HG02870 (cell line): ENCODE measurements around the gene NSD1.
A peak's percentile ranks its signal among the peaks of the same experiment; 100 is the strongest.

Source experiments
- ATAC-seq: cut with Tn5 transposase; IDR thresholded peaks from one replicate; pipeline ENCODE4 v1.9.1; 2021; ENCODE audit warnings: mild to moderate bottlenecking, moderate library complexity; ENCODE audit not compliant: unreplicated experiment

The NSD1 gene

DNA sequence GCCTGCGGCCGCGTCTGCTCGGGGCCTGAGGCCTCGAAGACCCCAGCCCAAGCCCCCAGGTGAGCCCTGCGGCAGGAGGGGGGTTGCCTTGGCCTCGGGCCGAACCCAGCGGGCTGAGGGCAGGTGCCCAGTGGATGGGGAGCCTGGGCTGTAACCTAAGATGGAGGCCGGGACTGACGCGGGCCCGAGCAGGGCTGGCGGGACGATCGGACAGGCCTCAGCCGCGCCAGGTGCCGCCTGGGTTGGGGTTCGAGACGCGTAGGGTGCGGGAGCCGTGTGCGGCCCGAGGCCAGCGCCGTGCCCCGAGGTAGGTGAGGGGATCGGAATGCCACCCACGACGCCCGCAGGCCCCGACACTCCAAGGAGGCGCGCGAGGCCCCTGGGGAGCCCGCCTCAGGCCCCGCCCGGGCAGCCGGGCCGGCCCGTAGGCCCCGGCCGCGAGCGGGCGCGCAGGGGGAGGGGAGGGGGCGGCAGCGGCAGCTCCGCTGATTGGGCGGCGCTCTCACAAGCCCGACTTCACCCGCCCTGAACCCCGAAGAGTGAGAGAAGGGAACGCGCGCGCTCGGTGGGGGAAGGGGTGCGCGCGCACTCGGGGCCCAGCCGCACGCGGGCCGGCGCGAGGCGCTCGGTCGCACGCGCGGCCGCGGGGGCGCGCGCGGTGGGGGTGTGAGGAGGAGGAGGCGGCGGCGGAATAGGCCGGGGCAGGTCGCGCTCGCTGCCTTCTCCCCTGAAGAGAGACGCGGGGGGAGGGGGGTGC lies at the start of gene NSD1:
Gene NSD1 (plus strand): TSS at position 678 of the 757 bp plus-strand sequence. CDS start 1,331 bp downstream, outside the sequence.
- peak; percentile 69 for ATAC-seq

DNA sequence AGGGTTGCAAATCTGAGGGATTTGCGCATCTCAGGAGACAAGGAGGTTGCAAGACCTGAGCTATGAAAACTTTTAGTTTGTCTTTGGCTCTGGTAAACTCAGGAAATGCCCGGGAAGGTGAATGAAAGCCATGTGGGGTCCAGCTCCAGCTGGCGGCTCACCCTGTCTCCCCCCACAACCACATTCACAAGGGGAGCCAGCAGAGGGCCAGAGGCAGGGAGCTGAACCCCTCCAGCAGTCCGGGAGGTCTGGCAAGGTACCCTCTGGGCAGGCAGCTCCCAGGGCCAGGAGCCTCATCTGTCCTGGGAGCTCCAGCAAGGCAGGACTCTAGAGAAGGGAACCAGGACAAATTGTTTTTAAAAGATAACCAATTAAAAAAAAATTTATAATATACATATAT lies 49.4 kb upstream of the NSD1 start:
- no peak for ATAC-seq

- ATAC-seq: no peak
These were observed 47.5 kb upstream of the NSD1 start for GRCh38 chr5:177085985-177086653.

DNA sequence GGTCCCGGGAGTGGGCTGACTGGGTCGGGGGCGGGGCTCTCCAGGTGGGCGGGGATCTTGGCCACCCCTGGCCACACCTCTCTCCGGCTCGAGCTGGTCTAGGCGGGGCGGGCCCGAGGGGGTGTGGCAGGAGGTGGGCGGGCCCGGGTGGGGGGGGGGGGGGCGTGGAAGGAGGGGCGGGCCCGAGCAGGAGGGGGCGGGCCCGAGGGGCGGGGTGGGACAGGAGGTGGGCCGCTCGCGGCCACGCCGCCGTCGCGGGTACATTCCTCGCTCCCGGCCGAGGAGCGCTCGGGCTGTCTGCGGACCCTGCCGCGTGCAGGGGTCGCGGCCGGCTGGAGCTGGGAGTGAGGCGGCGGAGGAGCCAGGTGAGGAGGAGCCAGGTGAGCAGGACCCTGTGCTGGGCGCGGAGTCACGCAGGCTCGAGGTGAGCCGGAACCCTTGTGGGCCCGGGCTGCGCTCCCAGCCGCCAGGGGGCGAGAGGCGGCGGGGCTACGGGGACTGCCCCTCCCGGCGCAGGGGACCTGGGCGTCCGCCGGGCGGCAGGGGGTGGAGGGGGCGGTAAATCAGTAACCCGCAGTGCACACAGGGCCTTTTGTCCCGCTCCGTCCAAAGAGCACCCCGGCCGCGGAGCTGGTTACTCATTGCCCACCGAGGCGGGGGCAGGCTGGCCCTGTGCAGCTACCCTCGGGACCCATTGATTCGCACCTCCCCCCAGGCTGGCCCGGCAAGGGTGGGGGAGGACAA lies 46.7 kb upstream of the NSD1 start, which contains the start of gene FGFR4:
Gene FGFR4 (plus strand): TSS at position 262 of the 744 bp plus-strand sequence. CDS start 2,688 bp downstream, outside the sequence.
- peak; percentile 56 for ATAC-seq

GRCh38 chr5:177087398-177088005 lies 46.1 kb upstream of the NSD1 start:
- no peak for ATAC-seq

- no peak for ATAC-seq
These were observed 44.4 kb upstream of the NSD1 start for GRCh38 chr5:177089127-177089526.

DNA sequence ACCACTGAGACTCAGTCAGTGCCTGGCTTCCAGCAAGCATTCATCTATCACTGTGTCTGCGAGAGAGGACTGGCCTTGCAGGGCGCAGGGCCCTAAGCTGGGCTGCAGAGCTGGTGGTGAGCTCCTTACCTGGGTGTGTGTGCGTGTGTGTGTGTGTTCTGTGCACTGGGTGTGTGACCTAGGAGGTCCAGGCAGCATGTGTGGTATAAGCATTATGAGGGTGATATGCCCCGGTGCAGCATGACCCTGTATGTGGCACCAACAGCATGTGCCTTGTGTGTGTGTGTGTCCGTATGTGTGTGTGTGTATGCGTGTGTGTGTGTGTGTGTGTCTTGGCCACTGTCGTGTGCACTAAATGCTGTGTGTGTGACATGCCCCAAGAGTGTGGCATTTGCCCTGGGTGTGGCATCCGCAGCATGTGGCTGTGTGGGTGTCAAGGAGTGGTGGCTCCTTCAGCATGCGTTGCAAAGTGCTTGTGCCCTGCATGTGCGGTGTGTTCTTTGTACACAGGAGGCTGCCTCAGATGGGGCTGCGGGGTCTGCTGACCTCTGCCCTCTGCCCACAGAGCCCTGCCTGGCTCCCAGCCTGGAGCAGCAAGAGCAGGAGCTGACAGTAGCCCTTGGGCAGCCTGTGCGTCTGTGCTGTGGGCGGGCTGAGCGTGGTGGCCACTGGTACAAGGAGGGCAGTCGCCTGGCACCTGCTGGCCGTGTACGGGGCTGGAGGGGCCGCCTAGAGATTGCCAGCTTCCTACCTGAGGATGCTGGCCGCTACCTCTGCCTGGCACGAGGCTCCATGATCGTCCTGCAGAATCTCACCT lies 43.5 kb upstream of the NSD1 start:
- ATAC-seq: no peak

GRCh38 chr5:177090813-177091212 lies 42.8 kb upstream of the NSD1 start:
- no peak for ATAC-seq

- ATAC-seq: no peak
These were observed 42.3 kb upstream of the NSD1 start for GRCh38 chr5:177091232-177091631.

- ATAC-seq: no peak
These were observed 41.1 kb upstream of the NSD1 start for GRCh38 chr5:177092178-177093081.

DNA sequence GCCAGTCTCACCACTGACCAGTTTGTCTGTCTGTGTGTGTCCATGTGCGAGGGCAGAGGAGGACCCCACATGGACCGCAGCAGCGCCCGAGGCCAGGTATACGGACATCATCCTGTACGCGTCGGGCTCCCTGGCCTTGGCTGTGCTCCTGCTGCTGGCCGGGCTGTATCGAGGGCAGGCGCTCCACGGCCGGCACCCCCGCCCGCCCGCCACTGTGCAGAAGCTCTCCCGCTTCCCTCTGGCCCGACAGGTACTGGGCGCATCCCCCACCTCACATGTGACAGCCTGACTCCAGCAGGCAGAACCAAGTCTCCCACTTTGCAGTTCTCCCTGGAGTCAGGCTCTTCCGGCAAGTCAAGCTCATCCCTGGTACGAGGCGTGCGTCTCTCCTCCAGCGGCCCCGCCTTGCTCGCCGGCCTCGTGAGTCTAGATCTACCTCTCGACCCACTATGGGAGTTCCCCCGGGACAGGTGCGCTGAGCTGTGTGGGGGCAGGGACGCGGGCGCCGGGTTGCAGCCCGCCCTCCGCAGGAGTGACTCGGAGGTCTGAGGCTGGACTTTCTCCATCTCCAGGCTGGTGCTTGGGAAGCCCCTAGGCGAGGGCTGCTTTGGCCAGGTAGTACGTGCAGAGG lies 40.4 kb upstream of the NSD1 start:
- ATAC-seq: no peak

GRCh38 chr5:177093803-177094202 lies 39.8 kb upstream of the NSD1 start:
- ATAC-seq: no peak

GRCh38 chr5:177094224-177095087 lies 39.1 kb upstream of the NSD1 start:
- ATAC-seq: no peak

DNA sequence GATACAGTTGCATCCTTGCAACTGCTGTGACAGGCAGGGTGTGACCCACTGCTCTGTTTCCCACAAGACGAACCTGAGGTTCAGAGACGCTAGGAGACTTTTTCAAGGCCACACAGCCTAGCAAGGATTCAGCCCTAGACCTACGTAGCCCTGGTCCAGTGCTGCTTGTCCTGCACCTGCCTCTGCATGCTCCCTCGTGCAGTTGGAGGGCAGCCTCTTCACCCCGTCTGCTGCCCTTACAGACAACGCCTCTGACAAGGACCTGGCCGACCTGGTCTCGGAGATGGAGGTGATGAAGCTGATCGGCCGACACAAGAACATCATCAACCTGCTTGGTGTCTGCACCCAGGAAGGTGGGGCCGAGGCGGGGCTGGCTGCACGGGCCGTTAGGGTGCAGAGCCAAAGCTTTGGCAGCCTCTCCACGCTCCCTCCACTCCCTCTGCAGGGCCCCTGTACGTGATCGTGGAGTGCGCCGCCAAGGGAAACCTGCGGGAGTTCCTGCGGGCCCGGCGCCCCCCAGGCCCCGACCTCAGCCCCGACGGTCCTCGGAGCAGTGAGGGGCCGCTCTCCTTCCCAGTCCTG lies 38.4 kb upstream of the NSD1 start:
- ATAC-seq: no peak

DNA sequence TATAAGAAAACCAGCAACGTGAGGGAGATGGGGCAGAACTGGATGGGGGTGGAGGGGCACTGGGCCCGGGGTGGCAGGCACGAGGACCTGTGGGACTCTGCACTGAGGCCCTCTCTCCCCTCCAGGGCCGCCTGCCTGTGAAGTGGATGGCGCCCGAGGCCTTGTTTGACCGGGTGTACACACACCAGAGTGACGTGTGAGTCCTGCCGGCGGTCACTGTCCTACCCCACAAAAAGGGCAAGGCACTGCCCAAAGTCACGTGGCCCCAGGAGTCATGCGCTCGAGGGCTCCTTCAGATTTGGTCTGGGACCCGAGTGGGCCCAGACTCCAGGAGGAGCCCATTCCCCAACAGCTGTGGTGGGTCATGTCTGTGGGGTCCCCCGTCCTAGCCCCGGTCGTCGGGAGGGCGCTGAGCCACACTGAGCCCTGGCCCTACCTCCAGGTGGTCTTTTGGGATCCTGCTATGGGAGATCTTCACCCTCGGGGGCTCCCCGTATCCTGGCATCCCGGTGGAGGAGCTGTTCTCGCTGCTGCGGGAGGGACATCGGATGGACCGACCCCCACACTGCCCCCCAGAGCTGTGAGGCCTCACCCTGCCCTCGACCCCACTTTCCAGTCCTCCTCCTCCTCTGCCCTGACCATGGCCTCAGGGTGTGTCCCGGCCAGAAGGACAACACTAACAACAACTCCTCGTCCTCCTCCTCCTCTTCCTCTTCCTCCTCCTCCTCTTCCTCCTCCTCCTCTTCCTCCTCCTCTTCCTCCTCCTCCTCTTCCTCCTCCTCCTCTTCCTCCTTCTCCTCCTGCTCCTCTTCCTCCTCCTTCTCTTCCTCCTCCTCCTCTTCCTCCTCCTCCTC lies 37.2 kb upstream of the NSD1 start:
- ATAC-seq: no peak
